Activated T-helper 1 cell treated with anti-CD3 and anti-CD28 coated beads, Interleukin-2, amount 50 U/mL, for 16 hours (primary cell): ENCODE results near the gene VWA7.

Experiments
- DNase-seq, 2 donors: peaks; one replicate each; pipeline ENCODE4 v3.0.0-alpha.2; 2020; ENCODE audit warnings: low read depth in 1 of 2, low spot score in 1 of 2

Gene VWA7

DNA sequence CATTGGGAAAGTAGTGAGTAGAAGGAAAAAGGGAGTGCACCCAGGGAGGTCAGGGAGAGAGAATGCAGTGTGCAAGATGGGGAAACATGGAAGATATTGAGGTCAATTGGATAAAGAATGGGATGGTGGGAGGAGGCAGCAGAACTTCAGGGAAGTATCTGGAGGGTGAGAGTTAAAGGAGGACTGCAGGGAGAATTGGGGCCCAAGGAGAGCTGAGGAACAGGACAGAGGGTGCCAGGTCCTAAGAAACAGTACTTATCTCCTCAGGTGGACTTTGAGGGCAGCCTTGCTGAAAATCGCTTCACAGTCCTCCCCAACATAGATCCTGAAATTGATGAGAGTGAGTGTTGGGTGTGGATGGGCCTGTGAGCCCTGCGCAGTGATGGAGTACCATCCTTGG lies 18.8 kb downstream of the VWA7 start:
- no peak for DNase-seq

DNA sequence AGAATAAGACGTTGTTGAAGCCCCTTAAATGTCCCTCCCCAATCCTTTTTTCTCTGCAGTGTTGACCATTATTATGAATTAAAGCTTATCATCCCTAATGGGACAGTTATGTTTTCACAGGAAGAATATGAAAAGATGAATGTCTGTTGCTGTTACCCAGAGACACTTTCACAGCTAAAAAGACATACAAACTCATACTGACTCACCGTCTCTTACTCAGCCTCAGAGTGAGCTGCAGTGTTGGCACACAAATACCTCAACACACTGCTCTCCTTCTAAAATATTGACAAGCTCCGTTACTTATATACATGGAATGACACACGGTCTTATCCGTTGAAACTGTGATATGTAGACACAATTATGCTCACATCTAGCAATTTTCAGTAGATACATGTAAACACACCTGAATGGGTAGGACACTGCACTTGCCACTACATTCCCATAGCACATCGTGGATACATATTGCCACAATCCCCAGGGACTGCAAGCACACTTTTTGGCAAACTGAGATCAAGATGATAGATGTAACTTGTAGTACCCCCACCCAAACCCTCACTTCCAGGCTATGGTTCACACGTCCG lies 24.3 kb downstream of the VWA7 start:
- no peak for DNase-seq

DNA sequence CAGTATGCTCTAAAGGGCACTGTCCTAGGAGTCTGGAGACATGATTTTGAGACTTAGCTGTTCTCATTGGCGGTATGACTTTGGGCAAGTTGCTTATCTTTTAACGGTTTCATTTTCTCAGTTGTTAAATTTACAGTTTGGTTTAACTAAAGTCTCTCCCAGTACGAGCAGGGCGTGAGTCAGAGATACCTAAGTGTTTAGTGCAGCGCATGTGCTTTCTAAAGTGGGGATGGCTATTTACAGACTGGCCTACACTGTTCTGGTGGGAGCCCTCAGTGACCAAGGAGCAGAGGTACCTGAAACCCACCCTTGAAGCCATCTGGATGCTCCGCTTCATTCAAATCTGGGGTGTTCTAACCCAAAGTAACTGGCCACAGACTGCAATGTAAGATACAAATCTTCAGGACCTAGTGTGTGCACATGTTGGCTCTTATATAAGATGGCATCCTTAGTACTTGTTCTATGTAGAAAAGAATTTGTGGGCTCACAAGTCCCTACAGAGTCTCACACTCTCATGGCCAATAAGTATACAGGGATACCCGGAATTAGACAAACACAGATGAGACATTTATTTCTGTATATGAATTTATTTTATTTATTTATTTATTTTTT lies 26.6 kb downstream of the VWA7 start:
- no peak for DNase-seq

DNA sequence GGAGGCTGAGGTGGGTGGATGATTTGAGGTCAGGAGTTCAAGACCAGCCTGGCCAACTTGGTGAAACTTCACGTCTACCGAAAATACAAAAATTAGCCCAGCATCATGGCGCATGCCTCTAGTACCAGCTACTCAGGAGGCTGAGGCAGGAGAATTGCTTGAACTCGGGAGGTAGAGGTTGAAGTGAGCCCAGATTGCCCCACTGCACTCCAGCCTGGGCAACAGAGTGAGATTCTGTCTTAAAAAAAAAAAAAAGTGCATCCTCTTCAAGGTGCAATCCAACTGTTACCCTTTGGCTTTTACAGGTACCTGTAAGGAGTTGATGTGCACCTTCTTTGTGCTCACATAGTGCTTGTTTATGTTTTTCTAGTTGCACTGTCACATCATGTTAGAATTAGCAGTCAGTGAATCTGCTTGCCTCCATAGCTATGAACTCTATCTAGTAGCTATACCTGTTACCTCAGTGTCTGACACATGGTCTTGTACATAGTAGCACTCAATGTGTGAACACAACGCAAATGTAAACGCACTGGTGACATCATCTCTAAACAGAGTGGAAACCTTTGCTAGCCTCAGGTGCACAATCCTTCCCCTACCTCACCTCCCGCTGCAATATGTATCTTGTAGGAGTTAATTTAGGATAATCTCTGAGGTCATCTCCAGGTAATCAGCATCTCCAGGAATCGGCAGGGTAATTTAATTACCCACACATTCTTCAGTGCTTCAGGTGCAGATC lies 27.7 kb downstream of the VWA7 start:
- DNase-seq, result no peak

DNA sequence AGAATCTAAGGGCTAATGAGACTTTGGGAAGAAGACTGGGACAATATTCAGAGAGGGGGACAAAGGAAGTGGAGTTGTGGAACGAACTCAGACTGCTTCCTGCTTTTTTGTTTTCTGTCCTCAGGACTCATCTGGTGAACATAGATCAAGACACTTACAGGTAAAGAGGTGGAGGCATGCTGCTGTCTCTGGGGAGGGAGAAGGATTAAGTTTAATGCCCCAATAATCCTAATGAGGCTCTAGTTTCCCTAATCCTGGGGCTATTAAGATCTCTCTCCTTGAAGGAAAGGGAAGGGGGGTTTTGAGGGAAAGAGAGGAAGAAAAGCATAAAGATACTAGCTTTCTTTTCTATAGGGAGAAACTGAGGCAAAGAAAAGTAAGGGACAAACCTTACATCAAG lies 32.7 kb downstream of the VWA7 start:
- no peak for DNase-seq

DNA sequence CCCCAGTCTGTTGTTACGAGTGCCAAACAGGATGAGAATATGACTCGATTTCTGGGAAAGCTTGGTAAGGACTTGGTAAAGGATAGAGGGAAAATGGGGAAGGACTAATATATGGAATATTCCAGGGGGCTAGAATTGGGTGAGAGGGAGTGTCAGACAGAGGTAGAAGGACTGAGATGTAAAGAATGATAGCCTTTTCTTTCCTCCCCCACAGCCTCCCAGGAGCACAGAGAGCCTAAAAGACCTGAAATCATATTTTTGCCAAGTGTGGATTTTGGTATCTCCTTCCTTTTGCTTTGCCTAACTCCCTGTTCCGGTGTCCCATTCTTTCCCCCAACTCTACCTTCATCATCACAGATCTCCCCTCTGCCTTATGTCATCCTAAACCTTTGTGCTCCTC lies 34.2 kb downstream of the VWA7 start:
- DNase-seq, result no peak

DNA sequence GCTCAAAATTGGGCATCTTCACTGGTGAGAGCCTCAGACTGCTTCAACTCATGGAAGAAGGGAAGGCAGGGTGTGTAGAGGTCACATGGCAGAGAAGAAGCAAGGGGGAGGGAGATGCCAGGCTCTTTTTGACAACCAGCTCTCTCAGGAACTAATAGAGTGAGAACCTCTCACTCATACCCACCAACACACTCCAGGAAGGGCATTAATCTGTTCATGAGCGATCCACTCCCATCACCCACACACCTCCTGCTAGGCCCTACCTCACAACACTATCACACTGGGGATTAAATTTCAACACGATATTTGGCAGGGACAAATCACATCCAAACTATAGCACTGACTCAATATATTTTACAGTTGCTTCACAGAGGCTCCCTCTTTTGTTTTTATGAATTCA lies 35.3 kb downstream of the VWA7 start:
- DNase-seq, result no peak

DNA sequence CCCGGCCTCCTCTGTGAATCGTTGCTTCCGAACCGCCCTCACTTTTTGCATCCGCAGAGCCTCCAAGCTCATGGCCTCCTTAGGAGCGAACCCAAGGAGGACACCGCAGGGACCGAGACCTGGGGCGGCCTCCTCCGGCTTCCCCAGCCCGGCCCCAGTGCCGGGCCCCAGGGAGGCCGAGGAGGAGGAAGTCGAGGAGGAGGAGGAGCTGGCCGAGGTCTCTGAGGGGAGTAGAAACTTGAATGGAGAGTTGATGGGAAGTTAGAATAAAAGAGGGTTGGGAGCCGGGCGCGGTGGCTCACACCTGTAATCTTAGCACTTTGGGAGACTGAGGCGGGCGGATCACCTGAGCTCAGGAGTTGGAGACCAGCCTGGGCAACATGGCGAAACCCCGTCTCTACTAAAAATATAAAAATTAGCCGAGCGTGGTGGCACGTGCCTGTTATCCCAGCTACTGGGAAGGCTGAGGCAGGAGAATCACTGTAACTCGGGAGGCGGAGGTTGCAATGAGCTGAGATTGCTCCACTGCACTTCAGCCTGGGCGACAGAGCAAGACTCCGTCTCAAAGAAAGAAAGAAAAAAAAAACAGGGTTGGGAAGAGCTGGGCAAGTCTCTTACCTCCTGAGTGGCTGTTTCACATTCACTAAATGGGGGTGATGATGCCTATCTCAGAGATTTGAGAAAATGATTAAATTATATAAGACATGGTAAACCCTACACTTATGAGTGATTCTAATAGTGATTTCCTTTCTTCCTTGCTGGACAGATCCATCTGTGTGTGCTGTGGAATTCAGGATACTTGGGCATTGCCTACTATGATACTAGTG lies 36.5 kb downstream of the VWA7 start:
- no peak for DNase-seq

DNA sequence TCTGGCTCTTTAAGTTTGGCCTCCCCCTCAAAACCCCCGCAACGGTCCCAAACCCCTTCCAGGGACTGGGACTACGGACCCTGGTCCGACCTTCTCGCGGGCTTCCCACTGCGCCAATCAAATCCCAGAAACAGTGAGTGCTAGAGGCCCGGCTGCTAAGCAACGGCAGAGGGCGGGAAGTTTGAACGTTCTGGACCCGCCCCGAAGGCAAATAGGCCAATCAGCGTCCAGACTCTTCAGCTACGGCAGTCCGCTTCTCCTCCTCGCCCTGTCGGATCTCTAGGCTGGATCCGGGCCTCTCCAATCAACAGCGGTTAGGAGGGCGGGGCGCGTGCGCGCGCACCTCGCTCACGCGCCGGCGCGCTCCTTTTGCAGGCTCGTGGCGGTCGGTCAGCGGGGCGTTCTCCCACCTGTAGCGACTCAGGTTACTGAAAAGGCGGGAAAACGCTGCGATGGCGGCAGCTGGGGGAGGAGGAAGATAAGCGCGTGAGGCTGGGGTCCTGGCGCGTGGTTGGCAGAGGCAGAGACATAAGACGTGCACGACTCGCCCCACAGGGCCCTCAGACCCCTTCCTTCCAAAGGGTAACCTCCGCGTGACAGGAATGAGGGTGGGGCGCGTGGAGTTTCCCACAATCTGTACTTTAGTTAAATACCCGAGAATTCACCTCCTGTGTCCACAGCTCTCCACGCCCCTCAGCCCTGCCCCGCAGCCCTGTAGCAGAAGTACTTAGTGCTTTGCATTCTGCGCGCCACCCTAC lies 37.3 kb downstream of the VWA7 start, which contains the start of gene MSH5:
Gene MSH5 (plus strand): TSS at position 367 of the 758 bp plus-strand sequence. CDS start 462 bp downstream, outside the sequence.
- DNase-seq, result peak; percentile 86 to 92

DNA sequence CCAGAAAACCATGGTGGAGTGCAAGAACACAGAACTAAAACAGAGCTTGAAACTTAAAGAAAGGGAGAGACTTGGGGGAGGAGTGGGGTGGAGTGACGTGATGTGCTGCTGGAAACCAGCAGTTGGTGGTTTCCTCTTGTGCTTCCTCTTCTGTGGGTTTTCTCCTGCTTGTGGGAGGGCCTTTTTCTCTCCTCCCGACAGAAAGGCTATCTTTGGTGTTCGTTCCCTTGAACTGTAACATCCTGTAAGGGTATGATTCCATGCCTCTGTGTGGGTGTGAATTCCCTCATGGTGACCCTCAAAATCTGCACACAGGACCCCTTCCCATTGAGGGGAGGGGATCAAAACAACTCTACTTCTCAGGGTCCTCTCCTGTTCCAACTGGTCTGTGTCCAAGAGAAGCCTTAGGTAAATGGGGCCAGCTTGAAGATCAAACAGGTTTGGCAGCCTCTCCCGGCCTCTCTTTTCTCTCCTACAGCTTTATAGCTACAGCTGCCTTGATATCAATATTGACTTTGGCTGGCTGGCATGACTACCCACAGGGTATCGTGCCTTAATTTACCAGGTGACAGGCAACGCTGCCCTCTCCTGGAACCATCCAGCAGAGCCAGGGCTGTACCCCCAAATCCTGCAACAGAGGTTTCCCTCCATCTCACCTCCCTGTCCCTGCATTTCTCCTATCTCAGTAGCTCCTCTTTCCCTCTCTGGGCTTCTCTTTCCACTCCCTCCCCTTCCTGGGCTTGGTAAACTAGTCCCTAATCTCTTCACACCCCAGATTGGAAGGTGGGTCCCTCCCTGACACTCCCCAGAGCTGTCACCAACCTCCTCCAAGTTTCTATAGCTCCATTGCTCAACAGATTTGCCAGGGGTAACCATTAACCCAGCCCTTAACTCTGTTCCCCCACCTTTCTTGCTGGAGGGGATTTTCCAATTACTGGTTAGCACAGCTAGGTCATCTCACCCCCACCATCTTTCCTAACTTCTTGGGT lies 38.8 kb downstream of the VWA7 start:
- peak in 1 of 2 donors; percentile 44 for DNase-seq

DNA sequence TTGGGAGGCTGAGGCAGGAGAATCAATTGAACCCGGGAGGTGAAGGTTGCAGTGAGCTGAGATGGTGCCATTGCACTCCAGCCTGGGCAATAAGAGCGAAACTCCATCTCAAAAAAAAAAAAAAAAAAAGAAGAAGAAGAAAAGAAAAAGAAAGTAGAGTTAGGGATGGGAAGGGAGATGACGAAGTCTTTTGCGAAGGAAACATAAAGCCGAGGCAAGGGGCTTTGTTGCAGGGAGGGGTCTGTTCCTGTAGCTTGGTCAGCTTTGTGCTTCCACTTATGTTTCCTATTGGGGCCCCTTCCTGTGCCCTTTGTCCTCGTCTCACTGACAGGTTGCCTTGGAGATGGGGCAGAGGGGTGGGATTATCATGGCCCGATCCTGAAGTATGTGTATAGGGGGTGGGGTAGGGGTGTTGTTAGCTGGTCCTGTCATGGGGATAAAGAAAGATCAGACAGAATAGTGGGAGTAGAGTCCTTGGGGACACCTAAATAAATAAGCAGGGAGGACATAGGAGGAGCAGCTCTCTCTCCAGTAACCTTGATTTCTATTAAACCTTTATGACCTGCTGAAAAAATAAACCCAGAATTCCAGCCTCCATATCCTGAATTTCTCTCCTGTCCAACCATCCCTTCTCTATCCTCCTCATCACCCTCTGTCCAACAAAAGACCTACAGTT lies 39.7 kb downstream of the VWA7 start:
- DNase-seq, result no peak

DNA sequence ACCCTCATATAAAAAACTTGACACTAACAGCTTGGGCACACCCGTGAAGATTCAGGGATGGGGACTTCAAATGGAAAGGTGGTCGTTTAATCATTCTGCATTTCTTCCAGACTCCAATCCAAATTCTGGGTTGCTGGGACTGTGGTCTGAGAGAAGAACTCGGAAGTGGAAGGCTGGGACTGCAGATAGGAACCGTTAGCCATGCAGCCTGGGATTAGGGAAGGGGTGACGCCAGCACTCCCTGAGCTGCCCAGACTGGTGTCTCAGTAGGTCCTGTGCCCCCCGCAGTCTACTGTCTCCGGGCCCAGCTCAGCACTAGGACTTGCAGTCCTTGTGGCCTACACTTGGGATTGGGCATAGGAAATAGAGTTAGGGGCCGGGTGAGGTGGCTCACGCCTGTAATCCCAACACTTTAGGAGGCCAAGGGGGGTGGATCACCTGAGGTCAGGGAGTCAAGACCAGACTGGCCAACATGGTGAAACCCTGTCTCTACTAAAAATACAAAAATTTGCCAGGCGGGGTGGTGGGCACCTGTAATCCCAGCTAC lies 40.3 kb downstream of the VWA7 start:
- no peak for DNase-seq

DNA sequence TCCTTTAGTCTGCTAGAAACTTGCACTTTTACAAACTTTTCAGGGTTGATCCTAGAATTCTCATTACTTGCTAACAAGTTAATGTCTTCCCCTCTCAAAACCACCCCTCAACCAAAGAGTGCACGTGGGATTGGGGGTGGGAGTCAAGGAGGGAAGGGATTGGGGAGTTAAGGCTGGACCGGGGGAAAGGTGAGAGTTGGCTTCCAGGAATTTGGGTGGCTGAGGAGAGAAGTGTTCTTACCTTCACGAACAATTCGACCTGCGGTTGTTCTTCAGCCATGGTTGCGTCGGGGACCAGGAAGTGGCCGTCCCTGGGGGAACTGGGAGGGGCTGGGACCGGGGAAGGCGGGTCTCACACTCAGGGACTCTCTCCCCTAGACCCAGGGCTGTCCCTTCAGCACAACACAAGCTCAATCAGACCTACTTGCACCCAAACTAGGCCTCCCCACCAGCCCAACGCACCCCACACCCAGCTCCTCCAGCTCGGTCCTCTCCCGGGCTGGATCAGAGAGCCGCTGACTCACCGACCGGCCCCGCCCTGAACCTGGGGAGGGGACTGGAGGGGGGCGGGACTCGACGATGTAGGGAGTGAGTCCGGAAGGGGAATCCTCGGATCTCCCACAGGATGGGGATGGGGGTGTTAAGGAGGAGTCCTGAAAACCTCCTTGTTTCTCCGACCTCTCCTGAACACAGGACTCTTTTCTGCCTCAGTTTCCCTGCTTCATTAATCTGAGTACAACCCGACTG lies 40.9 kb downstream of the VWA7 start, which contains the start of gene CLIC1:
Gene CLIC1 (minus strand): TSS at position 510 of the 747 bp plus-strand sequence. CDS start 230 bp downstream, at position 280.
- DNase-seq, result peak; percentile 40 to 59

DNA sequence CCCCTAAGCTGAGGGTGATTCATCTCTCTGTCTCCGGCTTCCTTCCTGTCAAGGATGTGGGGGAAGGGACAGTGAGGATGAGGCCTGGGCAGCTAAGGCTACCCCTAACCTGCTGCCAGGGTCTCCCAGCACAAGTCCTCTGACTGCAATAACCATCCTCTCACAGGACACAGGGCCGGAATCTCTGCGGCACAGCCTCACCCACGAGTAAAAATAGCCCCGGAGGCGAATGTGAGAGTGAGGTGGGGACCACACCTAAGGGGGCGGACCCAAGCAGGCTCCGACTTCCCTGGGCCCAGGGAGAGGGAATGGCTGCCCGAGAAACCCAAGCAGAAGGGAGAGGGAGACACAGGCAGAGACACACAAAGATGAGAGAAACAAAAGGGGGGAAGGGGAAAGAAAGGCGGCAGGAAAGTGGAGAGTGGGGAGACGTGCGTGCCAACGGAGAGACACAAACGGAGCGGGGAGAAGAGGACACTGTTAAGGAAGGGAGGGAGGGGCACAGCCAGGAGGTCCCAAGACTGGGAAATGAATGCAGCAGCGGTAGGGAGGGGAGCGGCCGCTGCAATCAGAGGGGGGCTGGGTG lies 42.2 kb downstream of the VWA7 start:
- peak; percentile 20 to 31 for DNase-seq

DNA sequence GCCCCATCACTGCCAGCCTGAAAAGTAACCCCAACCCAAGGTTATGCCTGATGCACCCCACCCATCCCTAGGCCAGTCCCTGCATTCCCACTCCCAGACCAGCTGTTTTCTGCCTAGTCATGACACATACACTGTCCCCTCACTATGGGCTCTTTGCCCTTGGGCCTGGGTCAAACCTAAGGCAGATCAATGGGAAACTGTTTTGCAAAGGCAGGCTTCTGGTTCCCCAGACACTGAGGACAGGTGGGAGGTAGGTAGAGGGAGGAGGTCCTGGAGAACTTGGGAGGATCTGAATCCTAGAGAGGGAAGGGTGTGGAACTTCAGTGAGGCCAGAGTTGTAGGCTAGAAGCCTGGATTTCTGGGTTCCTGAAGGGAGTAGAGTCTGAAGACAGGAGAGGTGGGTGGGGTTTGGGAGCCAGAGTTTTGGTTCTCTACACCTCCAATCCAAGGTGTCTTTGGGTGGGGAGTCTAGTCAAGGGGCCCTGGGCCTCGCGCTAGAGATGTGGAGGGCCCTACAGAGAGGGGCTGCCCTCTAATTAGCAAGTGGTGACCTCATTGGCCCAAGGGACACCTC lies 42.8 kb downstream of the VWA7 start:
- no peak for DNase-seq

DNA sequence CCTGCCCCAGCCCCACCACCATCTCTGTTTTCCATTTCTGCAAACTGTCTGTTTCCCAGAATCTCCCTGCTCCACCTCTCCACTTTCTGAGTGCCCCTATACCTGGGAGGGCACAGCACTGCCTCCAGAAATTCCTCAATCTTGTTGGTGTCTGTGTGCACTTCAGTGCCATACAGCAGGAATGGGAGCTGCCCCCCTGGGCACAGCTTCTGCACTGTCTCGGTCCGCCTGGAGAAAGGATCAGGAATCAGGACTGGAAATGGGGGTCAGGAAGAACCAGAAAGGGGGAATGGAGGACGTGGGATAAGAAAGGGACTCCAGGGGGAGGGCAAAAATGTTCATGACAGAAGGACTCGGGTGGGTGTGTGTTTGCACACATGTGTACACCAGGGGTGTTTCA lies 43.4 kb downstream of the VWA7 start:
- no peak for DNase-seq

DNA sequence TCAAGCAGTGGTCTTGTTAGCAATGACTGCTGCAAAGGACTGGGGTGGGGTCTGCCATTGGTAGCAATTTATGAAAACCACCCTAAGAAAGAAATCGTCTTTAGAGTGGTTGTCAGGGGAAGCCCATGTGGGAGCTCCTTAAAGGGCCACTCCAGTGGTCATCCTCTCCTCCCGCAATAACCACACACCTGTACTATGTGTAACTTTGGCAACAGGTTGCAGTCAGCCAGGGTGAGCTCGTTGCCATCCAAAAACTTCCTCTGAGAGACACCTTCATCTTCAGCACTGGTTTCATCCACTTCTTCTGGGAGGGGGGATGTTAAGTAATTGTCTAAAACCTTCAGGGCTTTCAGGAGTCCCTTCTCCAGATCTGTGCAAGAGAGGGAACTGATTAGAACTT lies 45.1 kb downstream of the VWA7 start:
- DNase-seq, result no peak
